ENCODE data around the gene HOXA9.

Gene HOXA9

GRCh38 chr7:27179030-27179429, 13.7 kb upstream of the HOXA9 start:
- in situ Hi-C loops (cut with HindIII; ENCODE audit: low pct_ligation_motif_present, low sequenced_read_pairs), result no loop called here
- Histone ChIP-seq H3K36me3 (replicated peaks) (no peaks in the 10 kb centered on the region), H3K27me3 (replicated peaks) (peaks cover 92% of the 10 kb centered on the region), H3K4me3 (ENCODE audit: low read depth, low read length) (no peak overlapping the region), H3K27ac (no peak overlapping the region)
- no peak for DNase-seq
- TF ChIP-seq CTCF (IDR thresholded peaks at IDR 0.05; ENCODE audit: low read depth, low read length, missing control alignments), result no peak

GRCh38 chr7:27178366-27178765, 13.0 kb upstream of the HOXA9 start:
- H3K27me3 ChIP-seq (replicated peaks), result peaks cover 93% of the 10 kb centered on the region
- no peak overlapping the region for H3K4me3 ChIP-seq (ENCODE audit: low read depth, low read length)
- H3K27ac ChIP-seq, result no peak overlapping the region
- TF ChIP-seq CTCF (IDR thresholded peaks at IDR 0.05; ENCODE audit: low read depth, low read length, missing control alignments), result no peak
- DNase-seq, result no peak
- in situ Hi-C loops (cut with HindIII; ENCODE audit: low pct_ligation_motif_present, low sequenced_read_pairs), result no loop called here
- no peaks in the 10 kb centered on the region for H3K36me3 ChIP-seq (replicated peaks)

GRCh38 chr7:27177795-27178320, 12.5 kb upstream of the HOXA9 start:
- TF ChIP-seq CTCF (IDR thresholded peaks at IDR 0.05; ENCODE audit: low read depth, low read length, missing control alignments), result no peak
- peaks cover 93% of the 10 kb centered on the region for H3K27me3 ChIP-seq (replicated peaks)
- no peaks in the 10 kb centered on the region for H3K36me3 ChIP-seq (replicated peaks)
- DNase-seq, result no peak
- H3K27ac ChIP-seq, result no peak overlapping the region
- in situ Hi-C loops (cut with HindIII; ENCODE audit: low pct_ligation_motif_present, low sequenced_read_pairs), result no loop called here
- H3K4me3 ChIP-seq (ENCODE audit: low read depth, low read length), result no peak overlapping the region

GRCh38 chr7:27176962-27177794, 11.8 kb upstream of the HOXA9 start:
- in situ Hi-C loops (cut with HindIII; ENCODE audit: low pct_ligation_motif_present, low sequenced_read_pairs), result no loop called here
- H3K4me3 ChIP-seq (ENCODE audit: low read depth, low read length), result no peak overlapping the region
- no peak for DNase-seq
- peaks cover 93% of the 10 kb centered on the region for H3K27me3 ChIP-seq (replicated peaks)
- no peaks in the 10 kb centered on the region for H3K36me3 ChIP-seq (replicated peaks)
- no peak overlapping the region for H3K27ac ChIP-seq
- TF ChIP-seq CTCF (IDR thresholded peaks at IDR 0.05; ENCODE audit: low read depth, low read length, missing control alignments), result no peak

GRCh38 chr7:27176524-27176845, 11.1 kb upstream of the HOXA9 start:
- no peak for TF ChIP-seq CTCF (IDR thresholded peaks at IDR 0.05; ENCODE audit: low read depth, low read length, missing control alignments)
- no peaks in the 10 kb centered on the region for H3K36me3 ChIP-seq (replicated peaks)
- H3K27ac ChIP-seq, result no peak overlapping the region
- no peak overlapping the region for H3K4me3 ChIP-seq (ENCODE audit: low read depth, low read length)
- no peak for DNase-seq
- in situ Hi-C loops (cut with HindIII; ENCODE audit: low pct_ligation_motif_present, low sequenced_read_pairs), result no loop called here
- H3K27me3 ChIP-seq (replicated peaks), result peaks cover 95% of the 10 kb centered on the region

Data from brain microvascular endothelial cell (primary cell).